Measurements from ENCODE around the gene HBE1. TPM values are rescaled to one million over a fixed set of nuclear protein-coding genes. Genes with fewer than 3 reads are reported as not detected.
"Not testable (repeated sequence)": the region's sequence is repeated elsewhere in the genome, so short reads cannot be mapped to it uniquely, and the experiment has no call there.

HBE1 gene
- total RNA-seq, 1 donor = not detected

DNA sequence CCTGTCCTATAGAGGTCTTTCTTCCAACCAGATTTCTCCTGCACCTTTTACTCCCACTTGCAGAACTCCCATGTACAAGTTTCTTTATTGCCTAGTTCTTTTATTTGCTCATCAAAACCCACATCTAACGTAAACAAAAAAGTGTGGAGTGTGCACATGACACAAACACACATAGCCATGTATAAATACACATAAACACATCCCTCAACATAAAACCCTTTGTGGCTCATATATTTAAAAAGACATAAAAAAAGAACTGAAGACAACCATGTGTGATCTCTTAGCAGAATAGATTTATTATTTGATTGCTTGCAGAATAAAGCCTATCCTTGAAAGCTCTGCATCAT lies 16.9 kb downstream of the HBE1 start:
- Histone ChIP-seq H4K20me1 (ENCODE audit: insufficient read depth, low read length) (no peaks in the 10 kb centered on the region), H3K79me2 (ENCODE audit: insufficient read depth, low read length) (no peaks in the 10 kb centered on the region), H3K4me3 (ENCODE audit: insufficient read depth, low read length) (no peak overlapping the region), H3K27ac (ENCODE audit: low read depth, low read length) (no peak overlapping the region), H3K4me2 (ENCODE audit: insufficient read depth, low read length) (no peak overlapping the region), H3K9me3 (ENCODE audit: low read depth, low read length) (no peaks in the 10 kb centered on the region), H3K27me3 (ENCODE audit: insufficient read depth, low read length) (no peaks in the 10 kb centered on the region), H3K36me3 (ENCODE audit: insufficient read depth, low read length) (no peaks in the 10 kb centered on the region), H2AFZ (ENCODE audit: low read length) (no peak overlapping the region), H3K4me1 (ENCODE audit: insufficient read depth, low read length) (no peaks in the 10 kb centered on the region)
- TF ChIP-seq, protein P1, sequence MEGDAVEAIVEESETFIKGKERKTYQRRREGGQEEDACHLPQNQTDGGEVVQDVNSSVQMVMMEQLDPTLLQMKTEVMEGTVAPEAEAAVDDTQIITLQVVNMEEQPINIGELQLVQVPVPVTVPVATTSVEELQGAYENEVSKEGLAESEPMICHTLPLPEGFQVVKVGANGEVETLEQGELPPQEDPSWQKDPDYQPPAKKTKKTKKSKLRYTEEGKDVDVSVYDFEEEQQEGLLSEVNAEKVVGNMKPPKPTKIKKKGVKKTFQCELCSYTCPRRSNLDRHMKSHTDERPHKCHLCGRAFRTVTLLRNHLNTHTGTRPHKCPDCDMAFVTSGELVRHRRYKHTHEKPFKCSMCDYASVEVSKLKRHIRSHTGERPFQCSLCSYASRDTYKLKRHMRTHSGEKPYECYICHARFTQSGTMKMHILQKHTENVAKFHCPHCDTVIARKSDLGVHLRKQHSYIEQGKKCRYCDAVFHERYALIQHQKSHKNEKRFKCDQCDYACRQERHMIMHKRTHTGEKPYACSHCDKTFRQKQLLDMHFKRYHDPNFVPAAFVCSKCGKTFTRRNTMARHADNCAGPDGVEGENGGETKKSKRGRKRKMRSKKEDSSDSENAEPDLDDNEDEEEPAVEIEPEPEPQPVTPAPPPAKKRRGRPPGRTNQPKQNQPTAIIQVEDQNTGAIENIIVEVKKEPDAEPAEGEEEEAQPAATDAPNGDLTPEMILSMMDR (IDR thresholded peaks at IDR 0.05; ENCODE audit: extremely low read depth, low read depth, low read length) = no peak
- no peak for DNase-seq (ENCODE audit: insufficient read length, low spot score, missing footprints)

DNA sequence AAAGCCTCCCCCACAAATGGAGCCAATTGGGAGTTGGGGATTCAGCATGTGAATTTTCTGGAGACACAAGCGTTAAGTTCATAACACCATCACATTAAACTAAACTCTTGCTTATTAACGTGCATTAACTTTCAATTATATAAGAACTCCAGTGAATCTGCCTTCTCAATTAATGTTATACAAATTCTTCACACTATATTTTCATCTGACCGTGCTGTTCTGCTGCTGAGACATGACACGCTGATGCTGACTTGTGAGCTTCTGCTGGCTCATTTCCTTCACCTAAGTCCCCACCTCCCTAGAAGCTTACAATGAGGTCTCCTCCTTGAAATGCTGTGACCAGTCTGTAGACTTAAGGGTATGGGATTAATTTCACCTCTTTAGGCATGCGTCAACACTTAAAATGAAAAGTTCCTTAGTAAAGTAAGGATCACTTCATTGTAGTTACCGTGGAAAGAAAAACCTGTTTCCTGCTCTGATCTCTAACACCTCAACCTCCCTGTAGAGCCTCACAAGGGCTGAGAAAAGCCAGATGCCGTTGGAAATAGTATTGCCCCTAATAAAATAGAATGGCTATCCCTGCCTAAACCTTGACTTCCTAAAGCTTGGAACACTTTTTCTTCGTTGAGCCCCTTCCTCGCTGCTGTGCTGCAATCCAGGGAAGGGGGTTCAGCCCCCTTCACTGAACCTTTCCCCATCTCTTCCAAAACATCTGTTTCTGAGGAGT lies 17.4 kb downstream of the HBE1 start:
- Histone ChIP-seq H3K4me3 (ENCODE audit: insufficient read depth, low read length) (no peak overlapping the region), H3K9me3 (ENCODE audit: low read depth, low read length) (no peaks in the 10 kb centered on the region), H3K79me2 (ENCODE audit: insufficient read depth, low read length) (no peaks in the 10 kb centered on the region), H4K20me1 (ENCODE audit: insufficient read depth, low read length) (no peaks in the 10 kb centered on the region), H3K36me3 (ENCODE audit: insufficient read depth, low read length) (no peaks in the 10 kb centered on the region), H3K4me1 (ENCODE audit: insufficient read depth, low read length) (no peaks in the 10 kb centered on the region), H3K27ac (ENCODE audit: low read depth, low read length) (no peak overlapping the region), H3K4me2 (ENCODE audit: insufficient read depth, low read length) (no peak overlapping the region), H2AFZ (ENCODE audit: low read length) (no peak overlapping the region), H3K27me3 (ENCODE audit: insufficient read depth, low read length) (no peaks in the 10 kb centered on the region)
- DNase-seq (ENCODE audit: insufficient read length, low spot score, missing footprints) = no peak
- TF ChIP-seq, protein P1 (IDR thresholded peaks at IDR 0.05; ENCODE audit: extremely low read depth, low read depth, low read length) = no peak

DNA sequence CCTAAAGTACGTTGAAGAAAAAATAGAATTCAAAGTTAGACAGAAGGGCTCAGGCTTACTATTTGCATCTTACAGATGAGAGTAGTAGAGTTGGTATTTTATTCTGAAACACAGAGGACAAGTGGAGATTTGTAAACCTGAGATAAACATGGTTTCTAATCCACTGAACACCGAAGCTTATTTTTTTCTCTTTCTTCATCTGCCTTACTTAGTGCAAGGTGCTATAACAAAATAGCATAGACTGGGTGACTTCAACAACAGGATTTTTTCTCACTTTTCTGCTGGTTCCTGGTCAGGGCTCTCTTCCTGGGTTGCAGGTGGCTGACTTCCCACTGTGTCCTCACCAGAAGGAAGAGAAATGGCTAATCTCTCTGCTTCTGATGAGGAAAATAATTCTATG lies 18.0 kb downstream of the HBE1 start:
- TF ChIP-seq, protein P1 (IDR thresholded peaks at IDR 0.05; ENCODE audit: extremely low read depth, low read depth, low read length) = no peak
- Histone ChIP-seq H3K4me1 (ENCODE audit: insufficient read depth, low read length) (no peaks in the 10 kb centered on the region), H3K9me3 (ENCODE audit: low read depth, low read length) (no peaks in the 10 kb centered on the region), H3K27ac (ENCODE audit: low read depth, low read length) (no peak overlapping the region), H3K79me2 (ENCODE audit: insufficient read depth, low read length) (no peaks in the 10 kb centered on the region), H2AFZ (ENCODE audit: low read length) (no peak overlapping the region), H3K36me3 (ENCODE audit: insufficient read depth, low read length) (no peaks in the 10 kb centered on the region), H4K20me1 (ENCODE audit: insufficient read depth, low read length) (no peaks in the 10 kb centered on the region), H3K4me3 (ENCODE audit: insufficient read depth, low read length) (no peak overlapping the region), H3K4me2 (ENCODE audit: insufficient read depth, low read length) (no peak overlapping the region), H3K27me3 (ENCODE audit: insufficient read depth, low read length) (no peaks in the 10 kb centered on the region)
- no peak for DNase-seq (ENCODE audit: insufficient read length, low spot score, missing footprints)

DNA sequence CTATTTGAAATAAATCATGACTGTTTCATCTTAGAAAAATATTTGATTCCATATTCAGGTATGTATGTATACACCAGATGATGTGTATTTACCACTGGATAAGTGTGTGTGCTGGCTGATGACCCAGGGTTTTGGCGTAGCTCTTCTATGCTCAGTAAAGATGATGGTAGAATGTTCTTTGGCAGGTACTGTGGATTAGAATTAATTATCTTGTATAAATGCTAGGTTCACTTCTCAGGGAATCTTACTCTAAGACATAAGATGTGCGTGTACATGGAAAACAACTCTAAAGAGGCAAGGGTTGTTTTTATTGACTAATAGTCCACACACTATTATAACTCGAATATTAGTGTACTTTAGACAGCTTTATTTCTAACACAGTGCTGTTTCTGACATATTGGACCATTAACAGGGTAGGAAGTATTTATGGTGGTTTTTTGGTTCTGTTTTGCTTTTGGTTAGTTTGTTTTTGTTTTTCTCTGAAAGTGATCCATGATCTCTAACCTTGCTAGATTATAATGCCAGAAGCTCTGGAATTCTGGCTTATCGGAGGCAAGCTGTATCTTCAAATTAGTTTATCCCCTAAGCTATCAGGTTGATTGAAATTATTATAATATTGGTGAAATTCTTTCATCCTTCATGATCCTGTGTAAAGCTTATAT lies 19.1 kb downstream of the HBE1 start:
- no peak overlapping the region for H3K27ac ChIP-seq (ENCODE audit: low read depth, low read length)
- no peaks in the 10 kb centered on the region for H3K27me3 ChIP-seq (ENCODE audit: insufficient read depth, low read length)
- H2AFZ ChIP-seq (ENCODE audit: low read length) = no peak overlapping the region
- H4K20me1 ChIP-seq (ENCODE audit: insufficient read depth, low read length) = no peaks in the 10 kb centered on the region
- no peaks in the 10 kb centered on the region for H3K4me1 ChIP-seq (ENCODE audit: insufficient read depth, low read length)
- H3K4me3 ChIP-seq (ENCODE audit: insufficient read depth, low read length) = no peak overlapping the region
- no peaks in the 10 kb centered on the region for H3K36me3 ChIP-seq (ENCODE audit: insufficient read depth, low read length)
- no peaks in the 10 kb centered on the region for H3K79me2 ChIP-seq (ENCODE audit: insufficient read depth, low read length)
- DNase-seq (ENCODE audit: insufficient read length, low spot score, missing footprints) = no peak
- no peak overlapping the region for H3K4me2 ChIP-seq (ENCODE audit: insufficient read depth, low read length)
- TF ChIP-seq, protein P1 (IDR thresholded peaks at IDR 0.05; ENCODE audit: extremely low read depth, low read depth, low read length) = no peak
- no peaks in the 10 kb centered on the region for H3K9me3 ChIP-seq (ENCODE audit: low read depth, low read length)

DNA sequence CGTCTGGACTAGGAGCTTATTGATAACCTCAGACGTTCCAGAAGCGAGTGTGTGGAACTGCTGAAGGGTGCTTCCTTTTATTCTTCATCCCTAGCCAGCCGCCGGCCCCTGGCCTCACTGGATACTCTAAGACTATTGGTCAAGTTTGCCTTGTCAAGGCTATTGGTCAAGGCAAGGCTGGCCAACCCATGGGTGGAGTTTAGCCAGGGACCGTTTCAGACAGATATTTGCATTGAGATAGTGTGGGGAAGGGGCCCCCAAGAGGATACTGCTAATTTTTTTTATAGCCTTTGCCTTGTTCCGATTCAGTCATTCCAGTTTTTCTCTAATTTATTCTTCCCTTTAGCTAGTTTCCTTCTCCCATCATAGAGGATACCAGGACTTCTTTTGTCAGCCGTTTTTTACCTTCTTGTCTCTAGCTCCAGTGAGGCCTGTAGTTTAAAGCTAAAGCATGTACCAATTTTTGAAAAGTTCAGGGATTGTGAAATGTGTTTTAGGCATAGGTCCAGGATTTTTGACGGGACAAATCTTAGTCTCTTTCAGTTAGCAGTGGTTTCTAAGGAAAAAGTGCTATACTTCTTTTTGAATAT lies 19.8 kb downstream of the HBE1 start, which contains the start of gene HBG1:
Gene HBG1, minus strand, starts transcription at position 51 of the 590 bp plus-strand sequence. CDS start 53 bp downstream, outside the sequence.
- not testable (repeated sequence) for H3K27ac ChIP-seq (ENCODE audit: low read depth, low read length); DNase-seq (ENCODE audit: insufficient read length, low spot score, missing footprints)

More for the DNA sequence above, 19.8 kb downstream of the HBE1 start, which contains the start of gene HBG1:
- not testable (repeated sequence) for H2AFZ ChIP-seq (ENCODE audit: low read length); H3K9me3 ChIP-seq (ENCODE audit: low read depth, low read length); H4K20me1 ChIP-seq (ENCODE audit: insufficient read depth, low read length); H3K36me3 ChIP-seq (ENCODE audit: insufficient read depth, low read length); H3K79me2 ChIP-seq (ENCODE audit: insufficient read depth, low read length); H3K4me3 ChIP-seq (ENCODE audit: insufficient read depth, low read length); H3K27me3 ChIP-seq (ENCODE audit: insufficient read depth, low read length); H3K4me1 ChIP-seq (ENCODE audit: insufficient read depth, low read length); H3K4me2 ChIP-seq (ENCODE audit: insufficient read depth, low read length)
